Stomach (tissue), 4 donors: ENCODE results near the gene NFKBIZ.

Experiments used
- CTCF ChIP-seq, 7 experiments: fragments of 450-650 bp in 4 of 7; fragments of 200-600 bp in 3 of 7; sonication (generic) in 3 of 7; IDR thresholded peaks; one replicate each; pipeline ENCODE4 v1.5.1; 2016 to 2019; ENCODE audit warnings: antibody characterized with exemption in 7 of 7, control low read depth in 2 of 7, mild to moderate bottlenecking in 1 of 7
- EP300 ChIP-seq: sonication (generic); formaldehyde crosslinking; IDR thresholded peaks from one replicate; pipeline ENCODE4 v1.6.1; 2017; ENCODE audit warnings: antibody characterized with exemption
- POLR2A ChIP-seq, 4 donors: fragments of 450-650 bp; IDR thresholded peaks; one replicate each; pipeline ENCODE4 v1.6.1; 2016; ENCODE audit warnings: antibody characterized with exemption in 4 of 4, control low read depth in 2 of 4, mild to moderate bottlenecking in 1 of 4, moderate library complexity in 1 of 4

GRCh38 chr3:101888653-101889052 lies 39.3 kb downstream of the NFKBIZ start:
- no peak for TF ChIP-seq CTCF (IDR thresholded peaks at IDR 0.05)
- no peak for TF ChIP-seq EP300
- no peak for TF ChIP-seq POLR2A (IDR thresholded peaks at IDR 0.05)
